Prostate gland (tissue), 2 donors: ENCODE data around the gene NEGR1. TPM values are rescaled to one million over a fixed set of nuclear protein-coding genes. Genes with fewer than 3 reads are reported as not detected.

Source experiments
- DNase-seq: peaks from one replicate; pipeline ENCODE4 v3.0.0-alpha.2; 2019; ENCODE audit warnings: low spot score
- H3K27ac ChIP-seq, 2 donors: fragments of 200-600 bp; sonication (generic); 2 replicates each; pipeline ENCODE4 v1.5.1; 2017 to 2019
- H3K27me3 ChIP-seq: fragments of 200-600 bp; sonication (generic); replicated peaks from 2 replicates; pipeline ENCODE4 v1.5.1; 2019; ENCODE audit not compliant: insufficient read depth
- H3K36me3 ChIP-seq, 2 donors: fragments of 200-600 bp; sonication (generic); 1 replicate in 1 of 2; 2 replicates in 1 of 2; pipeline versions ENCODE4 v1.5.1 to v1.8.1; 2017 to 2019
- H3K4me1 ChIP-seq: fragments of 200-600 bp; sonication (generic); replicated peaks from 2 replicates; pipeline ENCODE4 v1.5.1; 2019
- H3K4me3 ChIP-seq, 2 donors: fragments of 200-600 bp; sonication (generic); 2 replicates each; pipeline ENCODE4 v1.5.1; 2017 to 2019
- H3K9me3 ChIP-seq: fragments of 200-600 bp; sonication (generic); 2 replicates; pipeline ENCODE4 v1.5.1; 2017
- CTCF ChIP-seq, 4 experiments: fragments of 200-600 bp in 2 of 4; fragments of 450-650 bp in 2 of 4; sonication (generic) in 2 of 4; IDR thresholded peaks; 1 replicate in 3 of 4; 2 replicates in 1 of 4; pipeline ENCODE4 v1.5.1; 2016 to 2019; ENCODE audit warnings: antibody characterized with exemption in 4 of 4, mild to moderate bottlenecking in 2 of 4, moderate library complexity in 2 of 4
- POLR2A ChIP-seq: fragments of 450-650 bp; IDR thresholded peaks from one replicate; pipeline ENCODE4 v1.6.1; 2016; ENCODE audit warnings: antibody characterized with exemption, mild to moderate bottlenecking
- POLR2AphosphoS5 ChIP-seq: sonication (generic); formaldehyde crosslinking; IDR thresholded peaks from one replicate; pipeline ENCODE4 v1.6.1; 2017; ENCODE audit warnings: antibody characterized with exemption
- WGBS: methylation state at CpG from one replicate; pipeline ENCODE4 v1.1.5; 2018; 5-methylcytosine and 5-hydroxymethylcytosine counted together
- intact Hi-C: fragments of 100-400 bp; cut with DNase I; formaldehyde crosslinking; loops from one replicate; pipeline ENCODE4 v1.14.2; 2022
- total RNA-seq, 2 donors: library from RNA; depleted of rRNA; stranded (reverse); fragments of >200 nt; gene quantifications; one replicate each; pipeline ENCODE4 v1.1.0, GENCODE V29; 2016

NEGR1 gene
- total RNA-seq, 2 donors from 2014 or later = 2.3 to 7.6 TPM

GRCh38 chr1:71417421-71417820 lies 864.9 kb downstream of the NEGR1 start:
- 31% methylated on average over 3 of the region's 3 CpGs for WGBS
- H3K27ac ChIP-seq = no peak overlapping the region
- no peaks in the 10 kb centered on the region for H3K4me1 ChIP-seq
- TF ChIP-seq CTCF (IDR thresholded peaks at IDR 0.05) (no peak), POLR2A (no peak), POLR2AphosphoS5 (no peak)
- intact Hi-C loops = no loop called here
- H3K9me3 ChIP-seq = no peaks in the 10 kb centered on the region
- H3K4me3 ChIP-seq = no peak overlapping the region
- H3K27me3 ChIP-seq = no peaks in the 10 kb centered on the region
- no peaks in the 10 kb centered on the region for H3K36me3 ChIP-seq
- DNase-seq = no peak

- no peaks in the 10 kb centered on the region for H3K9me3 ChIP-seq
- TF ChIP-seq POLR2A (no peak), CTCF (IDR thresholded peaks at IDR 0.05) (no peak), POLR2AphosphoS5 (no peak)
- no peak overlapping the region for H3K4me3 ChIP-seq
- H3K4me1 ChIP-seq = no peaks in the 10 kb centered on the region
- H3K36me3 ChIP-seq = no peaks in the 10 kb centered on the region
- no peaks in the 10 kb centered on the region for H3K27me3 ChIP-seq
- WGBS = 49% methylated on average over 2 of the region's 2 CpGs
- intact Hi-C loops = no loop called here
- no peak for DNase-seq
- H3K27ac ChIP-seq = no peak overlapping the region
Observed at GRCh38 chr1:71414179-71414578, 868.2 kb downstream of the NEGR1 start.

DNA sequence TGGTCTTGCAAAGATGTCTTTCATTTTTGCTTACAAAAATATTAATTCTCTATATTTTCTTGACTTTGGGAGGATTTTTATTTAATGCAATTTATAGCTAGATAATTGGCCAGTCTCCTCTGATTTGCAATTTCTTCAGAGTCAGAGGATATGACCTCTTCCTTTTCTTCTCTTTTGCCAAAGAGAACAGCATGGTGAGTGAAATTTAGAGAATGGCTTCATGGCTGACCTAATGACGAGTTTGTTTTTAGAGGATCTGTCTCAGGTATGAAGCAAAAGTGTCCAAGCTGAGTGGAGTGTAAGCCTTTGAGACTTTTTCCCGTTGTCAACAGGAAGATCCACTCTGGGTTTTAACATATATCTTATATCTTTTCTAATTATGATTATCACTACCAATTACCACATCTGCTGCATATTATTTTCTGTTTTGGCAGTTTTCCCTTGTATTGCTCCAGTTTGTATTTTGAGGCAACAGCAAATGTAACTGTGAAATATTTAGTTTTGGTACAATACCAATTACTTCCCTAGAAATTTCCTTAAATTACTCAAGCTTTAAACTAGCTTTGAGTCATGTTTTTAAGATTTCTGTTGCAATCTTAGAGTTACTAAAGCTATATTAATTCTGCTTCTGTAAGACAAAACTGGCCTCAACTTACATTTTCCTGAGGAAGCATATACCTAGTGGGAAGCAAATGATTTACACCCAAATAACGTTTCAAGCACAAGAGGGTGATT lies 868.7 kb downstream of the NEGR1 start:
- no peak for TF ChIP-seq POLR2AphosphoS5
- TF ChIP-seq POLR2A = no peak
- TF ChIP-seq CTCF (IDR thresholded peaks at IDR 0.05) = no peak
- Histone ChIP-seq H3K9me3 (no peaks in the 10 kb centered on the region), H3K4me1 (no peaks in the 10 kb centered on the region), H3K27me3 (no peaks in the 10 kb centered on the region), H3K27ac (no peak overlapping the region), H3K4me3 (no peak overlapping the region), H3K36me3 (no peaks in the 10 kb centered on the region)
- intact Hi-C loops = no loop called here
- 52% methylated on average over 3 of the region's 3 CpGs for WGBS
- DNase-seq = no peak

- Histone ChIP-seq H3K27ac (no peak overlapping the region), H3K27me3 (no peaks in the 10 kb centered on the region), H3K4me1 (no peaks in the 10 kb centered on the region), H3K36me3 (no peaks in the 10 kb centered on the region), H3K9me3 (no peaks in the 10 kb centered on the region), H3K4me3 (no peak overlapping the region)
- DNase-seq = no peak
- intact Hi-C loops = no loop called here
- no peak for TF ChIP-seq POLR2A
- TF ChIP-seq POLR2AphosphoS5 = no peak
- no peak for TF ChIP-seq CTCF (IDR thresholded peaks at IDR 0.05)
Observed at GRCh38 chr1:71400050-71400449, 882.3 kb downstream of the NEGR1 start.

- Histone ChIP-seq H3K9me3 (no peaks in the 10 kb centered on the region), H3K27me3 (no peaks in the 10 kb centered on the region), H3K36me3 (no peaks in the 10 kb centered on the region), H3K4me1 (no peaks in the 10 kb centered on the region), H3K4me3 (no peak overlapping the region), H3K27ac (no peak overlapping the region)
- no peak for DNase-seq
- intact Hi-C loops = no loop called here
- TF ChIP-seq CTCF (IDR thresholded peaks at IDR 0.05) (no peak), POLR2AphosphoS5 (no peak), POLR2A (no peak)
- WGBS = 61% methylated on average over 2 of the region's 2 CpGs
Observed at GRCh38 chr1:71399594-71399993, 882.7 kb downstream of the NEGR1 start.
